Suprapubic skin (tissue), 3 donors: ENCODE data around the gene RPAP2.

Experiments used
- CTCF ChIP-seq, 2 donors: fragments of 200-600 bp in 1 of 2; fragments of 450-650 bp in 1 of 2; sonication (generic) in 1 of 2; IDR thresholded peaks; one replicate each; pipeline ENCODE4 v1.5.1; 2016 to 2019; ENCODE audit warnings: antibody characterized with exemption in 2 of 2, mild to moderate bottlenecking in 1 of 2, moderate library complexity in 1 of 2
- EP300 ChIP-seq: sonication (generic); formaldehyde crosslinking; IDR thresholded peaks from one replicate; pipeline ENCODE4 v1.6.1; 2017; ENCODE audit warnings: antibody characterized with exemption

- TF ChIP-seq CTCF (IDR thresholded peaks at IDR 0.05) (no peak), EP300 (no peak)
These were observed 131.2 kb downstream of the RPAP2 start for GRCh38 chr1:92430030-92430429.
